IPS-20b (cell line): ENCODE measurements around the gene CPNE9.

Experiments used
- H3K27ac ChIP-seq: one replicate; pipeline ENCODE4 v1.5.1; 2013; ENCODE audit warnings: low read length
- H3K27me3 ChIP-seq: 2 replicates; pipeline ENCODE4 v1.6.1; 2013; ENCODE audit warnings: mild to moderate bottlenecking, low read length, inconsistent platforms; ENCODE audit not compliant: insufficient read depth
- H3K36me3 ChIP-seq: 2 replicates; pipeline ENCODE4 v1.6.1; 2013; ENCODE audit warnings: low read depth, mild to moderate bottlenecking, inconsistent platforms, low read length, moderate library complexity; ENCODE audit not compliant: insufficient read depth
- H3K4me1 ChIP-seq: 2 replicates; pipeline ENCODE4 v1.6.1; 2013; ENCODE audit warnings: mild to moderate bottlenecking, control low read depth, inconsistent platforms, low read length, moderate library complexity; ENCODE audit not compliant: insufficient read depth
- H3K4me3 ChIP-seq: 2 replicates; pipeline ENCODE4 v1.5.1; 2013; ENCODE audit warnings: mild to moderate bottlenecking, low read length, inconsistent platforms
- H3K9ac ChIP-seq: 2 replicates; pipeline ENCODE4 v1.6.1; 2013; ENCODE audit warnings: low read depth, mild to moderate bottlenecking, inconsistent platforms, low read length, moderate library complexity
- H3K9me3 ChIP-seq: 2 replicates; pipeline ENCODE4 v1.6.1; 2013; ENCODE audit warnings: mild to moderate bottlenecking, low read depth, low read length, inconsistent platforms; ENCODE audit not compliant: insufficient read depth

The CPNE9 gene

GRCh38 chr3:9690451-9691450 lies 12.9 kb upstream of the CPNE9 start:
- Histone ChIP-seq H3K9me3 (no peaks in the 10 kb centered on the region), H3K27ac (no peak overlapping the region), H3K9ac (no peak overlapping the region), H3K4me3 (no peak overlapping the region), H3K4me1 (no peaks in the 10 kb centered on the region), H3K27me3 (no peaks in the 10 kb centered on the region), H3K36me3 (peaks cover 79% of the 10 kb centered on the region)

DNA sequence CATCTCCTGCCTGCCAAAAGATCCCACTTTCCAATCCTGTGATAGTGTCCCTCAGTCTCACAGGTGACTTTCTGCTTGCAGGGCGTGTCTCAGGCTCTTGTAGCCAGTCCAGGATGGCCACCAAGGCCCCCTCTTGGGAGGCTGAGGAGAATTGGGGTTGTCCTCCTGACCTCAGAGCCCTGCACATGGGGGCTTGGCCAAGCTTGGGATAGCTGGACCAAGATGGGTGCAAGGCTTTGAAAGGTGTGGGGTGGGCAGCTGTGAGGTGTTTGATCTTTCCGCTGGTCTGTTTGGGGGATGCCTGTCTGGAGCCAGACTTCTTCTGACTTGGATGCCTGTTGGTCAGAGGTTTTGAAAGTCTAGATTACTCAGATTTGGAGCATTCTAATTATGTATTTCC lies 12.0 kb upstream of the CPNE9 start:
- Histone ChIP-seq H3K27me3 (no peaks in the 10 kb centered on the region), H3K36me3 (peaks cover 72% of the 10 kb centered on the region), H3K9ac (no peak overlapping the region), H3K4me1 (no peaks in the 10 kb centered on the region), H3K9me3 (no peaks in the 10 kb centered on the region), H3K27ac (no peak overlapping the region), H3K4me3 (no peak overlapping the region)

DNA sequence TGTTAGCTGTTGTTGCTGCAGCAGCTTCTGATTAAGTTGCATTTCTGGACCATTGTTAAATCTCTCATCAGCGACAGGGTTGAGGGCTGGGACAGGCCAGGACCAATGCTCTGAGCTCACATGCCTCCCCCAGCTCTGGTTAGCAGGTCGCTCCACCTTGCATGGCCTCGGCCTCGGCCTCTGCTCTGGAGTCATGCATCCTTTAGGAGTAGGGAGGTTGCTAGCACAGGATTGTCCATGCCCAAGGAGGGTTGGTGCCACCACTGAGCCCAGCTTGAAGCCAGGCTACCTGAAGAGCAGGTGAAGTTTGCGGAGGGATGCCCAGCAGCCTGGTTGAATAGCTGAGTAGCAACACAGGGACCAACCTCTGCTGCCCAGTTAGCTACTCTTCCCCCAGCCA lies 11.2 kb upstream of the CPNE9 start:
- H3K27me3 ChIP-seq, result no peaks in the 10 kb centered on the region
- H3K9ac ChIP-seq, result no peak overlapping the region
- H3K4me3 ChIP-seq, result no peak overlapping the region
- no peaks in the 10 kb centered on the region for H3K9me3 ChIP-seq
- H3K36me3 ChIP-seq, result peaks cover 67% of the 10 kb centered on the region
- no peak overlapping the region for H3K27ac ChIP-seq
- no peaks in the 10 kb centered on the region for H3K4me1 ChIP-seq

GRCh38 chr3:9695345-9695744 lies 8.3 kb upstream of the CPNE9 start:
- no peak overlapping the region for H3K27ac ChIP-seq
- H3K36me3 ChIP-seq, result peaks cover 48% of the 10 kb centered on the region
- no peaks in the 10 kb centered on the region for H3K4me1 ChIP-seq
- H3K4me3 ChIP-seq, result no peak overlapping the region
- H3K9ac ChIP-seq, result no peak overlapping the region
- H3K9me3 ChIP-seq, result no peaks in the 10 kb centered on the region
- H3K27me3 ChIP-seq, result no peaks in the 10 kb centered on the region

GRCh38 chr3:9695746-9696145 lies 7.9 kb upstream of the CPNE9 start:
- H3K27me3 ChIP-seq, result no peaks in the 10 kb centered on the region
- H3K36me3 ChIP-seq, result peaks cover 46% of the 10 kb centered on the region
- no peaks in the 10 kb centered on the region for H3K9me3 ChIP-seq
- no peak overlapping the region for H3K27ac ChIP-seq
- no peak overlapping the region for H3K9ac ChIP-seq
- H3K4me1 ChIP-seq, result no peaks in the 10 kb centered on the region
- no peak overlapping the region for H3K4me3 ChIP-seq

GRCh38 chr3:9696480-9697220 lies 7.0 kb upstream of the CPNE9 start:
- Histone ChIP-seq H3K27ac (no peak overlapping the region), H3K36me3 (peaks cover 40% of the 10 kb centered on the region), H3K4me3 (no peak overlapping the region), H3K9ac (no peak overlapping the region), H3K4me1 (no peaks in the 10 kb centered on the region), H3K9me3 (no peaks in the 10 kb centered on the region), H3K27me3 (no peaks in the 10 kb centered on the region)

DNA sequence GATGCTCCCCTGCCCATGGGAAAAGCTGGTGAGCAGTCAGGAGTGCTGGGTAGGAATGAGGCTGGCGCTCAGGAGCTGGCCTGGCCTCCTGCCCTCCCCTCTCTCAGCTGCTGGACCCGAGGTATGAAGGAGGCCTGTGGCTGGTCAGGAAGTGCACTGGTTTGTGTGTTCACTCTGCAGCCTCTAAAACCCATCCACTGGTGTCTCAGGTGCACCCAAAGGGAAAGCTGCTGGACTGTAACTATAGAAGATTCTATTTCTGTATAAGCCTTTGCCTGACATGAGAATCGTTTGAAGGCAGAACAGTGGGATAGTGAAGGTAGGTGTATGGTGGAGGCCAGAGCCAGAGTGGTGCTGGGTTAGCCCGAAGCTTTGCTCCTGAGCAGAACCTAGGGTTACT lies 5.7 kb upstream of the CPNE9 start:
- Histone ChIP-seq H3K9ac (no peak overlapping the region), H3K27me3 (peaks cover 8% of the 10 kb centered on the region), H3K9me3 (no peaks in the 10 kb centered on the region), H3K36me3 (peaks cover 36% of the 10 kb centered on the region), H3K27ac (no peak overlapping the region), H3K4me3 (no peak overlapping the region), H3K4me1 (no peaks in the 10 kb centered on the region)

DNA sequence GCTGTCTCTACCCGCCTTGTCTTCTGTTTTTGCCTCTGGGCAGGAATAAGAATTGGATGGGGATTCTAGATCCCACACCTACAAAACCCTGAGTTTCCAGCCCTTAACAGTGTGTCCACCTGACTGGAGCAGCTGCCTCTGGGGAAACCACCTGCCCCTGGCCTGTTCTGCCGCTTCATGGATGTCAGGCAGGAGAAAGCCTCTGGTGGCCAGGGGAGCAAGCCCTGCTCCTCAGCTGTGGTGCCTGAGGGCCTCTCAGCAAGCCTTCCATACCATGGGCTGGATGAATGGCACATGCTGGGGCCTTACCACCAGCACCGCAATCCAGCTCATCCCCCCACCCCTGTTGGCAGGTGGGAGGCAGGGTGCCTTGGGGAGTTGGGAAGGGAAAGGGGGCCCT lies 5.3 kb upstream of the CPNE9 start:
- peaks cover 12% of the 10 kb centered on the region for H3K27me3 ChIP-seq
- H3K36me3 ChIP-seq, result peaks cover 32% of the 10 kb centered on the region
- no peak overlapping the region for H3K9ac ChIP-seq
- no peaks in the 10 kb centered on the region for H3K9me3 ChIP-seq
- no peak overlapping the region for H3K4me3 ChIP-seq
- no peaks in the 10 kb centered on the region for H3K4me1 ChIP-seq
- no peak overlapping the region for H3K27ac ChIP-seq

DNA sequence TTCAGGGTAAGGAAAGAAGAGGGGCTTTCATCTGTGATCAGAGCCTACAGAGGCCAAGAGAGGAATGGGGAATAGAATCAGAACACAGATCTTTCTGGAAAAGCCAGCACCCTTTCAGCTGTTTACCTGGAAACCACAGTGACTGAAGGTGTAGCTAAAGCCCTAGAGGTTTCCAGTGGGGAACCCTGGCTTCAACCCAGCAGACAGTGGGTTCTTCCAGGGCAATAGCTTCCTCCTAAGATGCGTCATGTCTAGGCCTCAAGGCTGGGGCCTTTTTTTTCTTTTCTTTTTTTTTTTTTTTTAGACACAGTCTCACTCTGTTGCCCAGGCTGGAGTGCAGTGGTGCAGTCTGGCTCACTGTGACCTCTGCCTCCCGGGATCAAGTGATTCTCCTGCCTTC lies 3.1 kb upstream of the CPNE9 start:
- no peak overlapping the region for H3K27ac ChIP-seq
- H3K9ac ChIP-seq, result no peak overlapping the region
- H3K9me3 ChIP-seq, result no peaks in the 10 kb centered on the region
- H3K36me3 ChIP-seq, result peaks cover 21% of the 10 kb centered on the region
- peaks cover 28% of the 10 kb centered on the region for H3K27me3 ChIP-seq
- H3K4me3 ChIP-seq, result no peak overlapping the region
- H3K4me1 ChIP-seq, result no peaks in the 10 kb centered on the region

DNA sequence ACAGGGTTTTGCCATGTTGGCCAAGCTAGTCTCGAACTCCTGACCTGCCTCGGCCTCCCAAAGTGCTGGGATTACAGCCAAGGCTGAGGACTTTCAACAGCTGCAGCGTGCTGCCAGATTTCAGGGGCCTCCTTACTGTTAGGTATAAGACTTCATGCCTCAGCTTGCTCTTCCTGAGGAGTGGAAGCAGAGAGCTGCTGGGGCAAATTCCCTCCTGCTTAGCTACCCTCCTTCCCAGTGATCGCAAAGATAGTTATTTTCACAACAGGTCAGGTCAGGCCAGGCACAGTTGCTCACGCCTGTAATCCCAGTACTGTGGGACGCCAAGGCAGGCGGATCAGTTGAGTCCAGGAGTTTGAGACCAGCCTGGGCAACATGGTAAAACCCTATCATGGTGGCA lies 2.6 kb upstream of the CPNE9 start:
- Histone ChIP-seq H3K9ac (no peak overlapping the region), H3K4me3 (no peak overlapping the region), H3K9me3 (no peaks in the 10 kb centered on the region), H3K27ac (no peak overlapping the region), H3K27me3 (peaks cover 33% of the 10 kb centered on the region), H3K4me1 (no peaks in the 10 kb centered on the region), H3K36me3 (peaks cover 18% of the 10 kb centered on the region)

DNA sequence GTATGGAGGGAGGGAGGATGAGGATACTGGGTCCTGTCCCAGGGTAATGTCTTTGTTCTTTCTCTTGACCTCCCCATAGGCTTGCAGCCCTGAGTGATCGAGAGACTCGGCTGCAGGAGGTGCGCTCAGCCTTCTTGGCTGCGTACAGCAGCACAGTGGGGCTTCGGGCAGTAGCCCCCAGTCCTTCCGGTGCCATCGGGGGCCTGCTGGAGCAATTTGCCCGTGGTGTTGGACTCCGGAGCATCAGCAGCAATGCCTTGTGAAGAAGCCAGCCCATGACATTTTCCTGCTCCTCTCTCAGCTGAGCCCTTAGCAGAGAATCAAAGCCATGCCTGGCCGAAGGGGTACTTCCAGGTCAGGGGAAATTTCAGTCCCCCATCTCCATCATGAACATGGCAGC lies 1.9 kb upstream of the CPNE9 start:
- no peak overlapping the region for H3K9ac ChIP-seq
- H3K36me3 ChIP-seq, result peaks cover 18% of the 10 kb centered on the region
- no peaks in the 10 kb centered on the region for H3K4me1 ChIP-seq
- no peaks in the 10 kb centered on the region for H3K9me3 ChIP-seq
- H3K27ac ChIP-seq, result no peak overlapping the region
- H3K4me3 ChIP-seq, result no peak overlapping the region
- H3K27me3 ChIP-seq, result peaks cover 35% of the 10 kb centered on the region

GRCh38 chr3:9703240-9703639 lies 393 bp upstream of the CPNE9 start:
- Histone ChIP-seq H3K9ac (no peak overlapping the region), H3K27me3 (peaks cover 35% of the 10 kb centered on the region), H3K4me3 (peak overlapping the region; percentile 12; the same call in 1 of the 2 replicates), H3K36me3 (peaks cover 13% of the 10 kb centered on the region), H3K27ac (no peak overlapping the region), H3K4me1 (no peaks in the 10 kb centered on the region), H3K9me3 (no peaks in the 10 kb centered on the region)
